Lower leg skin (tissue), 3 donors: Measurements from ENCODE around the gene USP17L11.
"Not testable (repeated sequence)": the region's sequence is repeated elsewhere in the genome, so short reads cannot be mapped to it uniquely, and the experiment has no call there.

ENCODE experiments used
- CTCF ChIP-seq, 3 donors: fragments of 450-650 bp; IDR thresholded peaks; one replicate each; pipeline ENCODE4 v1.5.1; 2016; ENCODE audit warnings: antibody characterized with exemption in 3 of 3, mild to moderate bottlenecking in 3 of 3, moderate library complexity in 2 of 3
- POLR2A ChIP-seq, 2 donors: fragments of 450-650 bp; IDR thresholded peaks; one replicate each; pipeline ENCODE4 v1.6.1; 2016 to 2017; ENCODE audit warnings: antibody characterized with exemption in 2 of 2, mild to moderate bottlenecking in 1 of 2, moderate library complexity in 1 of 2

- not testable (repeated sequence) for TF ChIP-seq CTCF, POLR2A (IDR thresholded peaks at IDR 0.05)
Measured at GRCh38 chr4:9257824-9258223, 42.6 kb downstream of the USP17L11 start, which contains the start of gene USP17L20.
